ENCODE measurements around the gene AGBL3. TPM values are rescaled to one million over a fixed set of nuclear protein-coding genes. Genes with fewer than 3 reads are reported as not detected.
"Not testable (repeated sequence)": the region's sequence is repeated elsewhere in the genome, so short reads cannot be mapped to it uniquely, and the experiment has no call there.

AGBL3 gene
- total RNA-seq, 1 donor from 2014 or later: 1.2 TPM

- Mint-ChIP-seq H3K4me1 (ENCODE audit: unreplicated experiment) (no peaks in the 10 kb centered on the region), H3K9me3 (ENCODE audit: unreplicated experiment) (peaks cover 11% of the 10 kb centered on the region), H3K4me3 (ENCODE audit: unreplicated experiment) (no peak overlapping the region), H3K36me3 (ENCODE audit: unreplicated experiment) (no peaks in the 10 kb centered on the region), H3K27me3 (ENCODE audit: unreplicated experiment) (peaks cover under 1% of the 10 kb centered on the region), H3K27ac (ENCODE audit: unreplicated experiment) (no peak overlapping the region)
- no peak for DNase-seq (ENCODE audit: extremely low spot score, unreplicated experiment)
- TF ChIP-seq CTCF (IDR thresholded peaks at IDR 0.05): no peak
Observed at GRCh38 chr7:135001390-135002165, 15.3 kb downstream of the AGBL3 start.

- no peak for DNase-seq (ENCODE audit: extremely low spot score, unreplicated experiment)
- no peaks in the 10 kb centered on the region for H3K36me3 Mint-ChIP-seq (ENCODE audit: unreplicated experiment)
- H3K27ac Mint-ChIP-seq (ENCODE audit: unreplicated experiment): no peak overlapping the region
- H3K4me3 Mint-ChIP-seq (ENCODE audit: unreplicated experiment): no peak overlapping the region
- H3K4me1 Mint-ChIP-seq (ENCODE audit: unreplicated experiment): no peaks in the 10 kb centered on the region
- no peak for TF ChIP-seq CTCF (IDR thresholded peaks at IDR 0.05)
- peaks cover 11% of the 10 kb centered on the region for H3K9me3 Mint-ChIP-seq (ENCODE audit: unreplicated experiment)
- peaks cover 47% of the 10 kb centered on the region for H3K27me3 Mint-ChIP-seq (ENCODE audit: unreplicated experiment)
Observed at GRCh38 chr7:135012229-135012628, 25.9 kb downstream of the AGBL3 start.

GRCh38 chr7:135023622-135024021 is 37.3 kb downstream of the AGBL3 start:
- Mint-ChIP-seq H3K9me3 (ENCODE audit: unreplicated experiment) (peaks cover 12% of the 10 kb centered on the region), H3K27me3 (ENCODE audit: unreplicated experiment) (peaks cover 6% of the 10 kb centered on the region), H3K27ac (ENCODE audit: unreplicated experiment) (no peak overlapping the region), H3K4me3 (ENCODE audit: unreplicated experiment) (no peak overlapping the region), H3K4me1 (ENCODE audit: unreplicated experiment) (no peaks in the 10 kb centered on the region), H3K36me3 (ENCODE audit: unreplicated experiment) (no peaks in the 10 kb centered on the region)
- no peak for DNase-seq (ENCODE audit: extremely low spot score, unreplicated experiment)
- TF ChIP-seq CTCF (IDR thresholded peaks at IDR 0.05): no peak

GRCh38 chr7:135035252-135035651 is 48.9 kb downstream of the AGBL3 start:
- no peak overlapping the region for H3K4me3 Mint-ChIP-seq (ENCODE audit: unreplicated experiment)
- no peak for DNase-seq (ENCODE audit: extremely low spot score, unreplicated experiment)
- H3K4me1 Mint-ChIP-seq (ENCODE audit: unreplicated experiment): no peaks in the 10 kb centered on the region
- H3K9me3 Mint-ChIP-seq (ENCODE audit: unreplicated experiment): peaks cover 8% of the 10 kb centered on the region
- H3K36me3 Mint-ChIP-seq (ENCODE audit: unreplicated experiment): peaks cover 2% of the 10 kb centered on the region
- H3K27ac Mint-ChIP-seq (ENCODE audit: unreplicated experiment): no peak overlapping the region
- TF ChIP-seq CTCF (IDR thresholded peaks at IDR 0.05): no peak
- H3K27me3 Mint-ChIP-seq (ENCODE audit: unreplicated experiment): peaks cover 33% of the 10 kb centered on the region

- H3K4me3 Mint-ChIP-seq (ENCODE audit: unreplicated experiment); H3K4me1 Mint-ChIP-seq (ENCODE audit: unreplicated experiment); H3K9me3 Mint-ChIP-seq (ENCODE audit: unreplicated experiment); DNase-seq (ENCODE audit: extremely low spot score, unreplicated experiment); H3K27ac Mint-ChIP-seq (ENCODE audit: unreplicated experiment); H3K36me3 Mint-ChIP-seq (ENCODE audit: unreplicated experiment): not testable (repeated sequence)
- H3K27me3 Mint-ChIP-seq (ENCODE audit: unreplicated experiment): peaks cover 36% of the 10 kb centered on the region
Observed at GRCh38 chr7:135067017-135067416, 80.7 kb downstream of the AGBL3 start.
